HG03108 (cell line): Measurements from ENCODE around the gene GSTK1.

ENCODE experiments used
- ATAC-seq: cut with Tn5 transposase; IDR thresholded peaks from one replicate; pipeline ENCODE4 v1.9.1; 2021; ENCODE audit warnings: moderate library complexity; ENCODE audit not compliant: unreplicated experiment

GSTK1 gene

DNA sequence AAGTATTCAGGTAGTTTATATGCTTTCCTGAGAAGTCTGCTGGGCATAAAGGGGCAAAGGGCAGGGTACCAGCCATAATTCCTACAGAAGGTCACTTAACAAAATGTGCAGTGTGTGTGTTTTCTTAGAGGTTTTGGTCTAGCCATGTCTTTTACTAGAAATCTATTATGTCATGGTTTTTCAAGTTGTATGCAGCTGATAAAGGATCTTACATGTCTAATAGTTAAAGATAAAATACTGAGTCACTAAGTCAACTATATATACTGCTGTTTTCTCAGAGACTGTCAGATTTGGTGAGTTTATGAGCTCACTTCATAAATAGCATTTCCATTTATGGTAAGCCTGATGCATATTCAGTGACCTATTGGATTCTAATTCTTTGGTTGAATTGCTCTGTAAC is 32.6 kb downstream of the GSTK1 start:
- no peak for ATAC-seq

DNA sequence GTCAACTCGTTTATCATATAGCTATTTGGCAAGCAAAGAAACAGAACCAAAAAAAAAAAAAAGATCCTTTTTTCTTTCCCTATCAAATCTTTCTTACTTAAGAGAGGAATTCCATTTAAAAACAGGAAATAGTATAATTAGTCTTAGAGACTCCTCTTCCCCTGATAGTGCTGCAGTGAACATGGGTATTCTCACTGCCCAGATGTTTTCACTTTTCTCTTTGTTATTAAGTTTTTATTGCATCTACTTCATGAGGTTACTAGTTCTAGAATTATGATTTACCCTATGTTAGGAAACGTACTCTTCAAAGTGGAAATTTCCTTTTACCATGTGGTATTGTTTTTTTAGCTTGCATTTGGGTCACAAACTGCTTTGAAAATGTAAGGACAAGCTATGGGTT is 33.4 kb downstream of the GSTK1 start:
- ATAC-seq: no peak

DNA sequence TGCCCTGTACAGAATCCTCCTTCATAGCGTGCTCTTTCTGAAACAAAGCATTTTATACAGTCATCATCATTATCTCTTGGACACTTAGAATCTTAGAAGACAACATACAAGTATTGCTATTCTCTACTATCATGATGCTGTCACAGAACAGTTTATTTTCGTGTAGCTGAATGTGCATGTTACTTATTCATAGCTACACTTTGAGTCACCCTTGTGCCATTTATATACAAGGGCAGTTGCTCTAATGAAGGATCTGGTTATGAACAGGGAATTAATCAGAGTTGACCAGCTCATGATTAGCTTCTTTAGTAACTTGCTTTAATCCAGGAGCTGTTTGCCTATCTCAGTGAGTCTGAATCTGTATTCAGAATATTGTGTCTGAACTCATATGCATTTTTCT is 36.1 kb downstream of the GSTK1 start:
- ATAC-seq: no peak

DNA sequence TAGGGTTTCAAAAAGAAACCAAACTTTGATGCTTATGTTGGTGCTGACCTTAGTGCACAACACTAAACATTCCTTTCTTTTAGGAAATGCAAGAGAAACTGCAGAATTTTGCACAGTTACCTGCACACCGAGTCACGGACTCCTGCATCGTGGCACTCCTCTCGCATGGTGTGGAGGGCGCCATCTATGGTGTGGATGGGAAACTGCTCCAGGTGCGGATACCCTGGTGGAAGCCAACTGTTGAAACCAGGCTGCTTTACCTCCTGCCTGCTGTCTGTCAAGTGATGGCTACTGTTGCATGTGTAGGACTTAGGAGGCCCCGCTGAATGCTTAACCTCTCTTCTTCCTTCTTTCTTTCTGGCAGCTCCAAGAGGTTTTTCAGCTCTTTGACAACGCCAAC is 36.6 kb downstream of the GSTK1 start:
- no peak for ATAC-seq

DNA sequence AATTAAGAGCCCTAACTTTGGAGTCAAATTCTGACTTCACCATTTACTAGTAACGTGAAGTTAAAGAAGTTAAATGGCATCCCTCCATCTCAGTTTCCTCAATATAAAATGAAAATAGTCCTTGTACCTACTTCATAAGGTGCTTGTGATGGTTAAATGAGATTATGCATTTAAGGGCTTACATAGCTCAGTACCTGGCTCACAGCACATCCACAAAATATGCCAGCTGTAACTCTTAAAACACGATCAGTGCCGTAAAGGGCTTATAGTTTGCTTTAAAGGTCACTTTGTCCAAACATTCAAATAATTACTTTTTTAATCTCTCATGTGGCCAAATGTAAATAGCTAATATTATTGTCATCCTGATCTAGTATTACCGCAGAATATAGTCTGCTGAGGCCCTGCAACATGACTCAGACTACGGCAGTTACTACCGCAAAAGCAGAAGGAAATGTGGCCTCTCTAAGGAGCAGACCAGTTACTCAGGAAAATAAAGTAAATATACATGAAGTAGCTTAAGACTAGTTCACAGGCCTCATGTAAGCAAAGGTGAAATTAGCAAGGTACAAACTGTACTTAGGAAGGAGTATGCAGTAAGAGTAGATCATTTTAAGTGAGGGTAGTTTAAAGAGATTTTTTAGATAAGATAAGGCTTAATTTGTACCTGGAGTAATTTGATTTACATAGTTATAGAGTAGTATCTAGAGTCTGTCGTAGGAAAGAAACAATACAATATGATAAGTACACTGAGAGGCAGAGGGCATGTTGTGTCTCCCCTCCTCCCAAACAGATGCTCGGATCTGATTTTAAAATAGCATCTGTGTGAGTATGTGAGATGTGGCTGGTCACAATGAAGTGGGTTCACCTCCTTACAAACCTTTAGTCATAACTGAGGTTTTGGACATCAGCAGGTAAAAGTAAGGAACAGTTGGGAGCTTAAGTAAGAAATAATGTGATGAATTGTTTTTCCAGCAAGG is 38.0 kb downstream of the GSTK1 start:
- ATAC-seq: no peak

DNA sequence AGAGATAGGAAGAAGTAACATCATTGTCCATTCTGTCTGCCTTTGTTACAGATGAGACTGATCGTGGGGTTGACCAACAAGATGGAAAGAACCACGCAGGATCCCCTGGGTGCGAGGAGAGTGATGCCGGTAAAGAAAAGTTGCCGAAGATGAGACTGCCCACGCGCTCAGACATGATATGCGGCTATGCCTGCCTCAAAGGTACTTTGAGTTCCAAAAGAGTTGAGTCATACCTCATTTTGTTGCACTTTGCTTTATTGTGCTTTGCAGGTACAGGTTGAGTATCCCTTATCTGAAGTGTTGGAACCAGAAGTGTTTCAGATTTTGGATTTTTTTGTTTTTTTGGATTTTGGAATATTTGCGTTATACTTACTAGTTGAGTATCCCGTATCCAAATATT is 40.5 kb downstream of the GSTK1 start:
- no peak for ATAC-seq

DNA sequence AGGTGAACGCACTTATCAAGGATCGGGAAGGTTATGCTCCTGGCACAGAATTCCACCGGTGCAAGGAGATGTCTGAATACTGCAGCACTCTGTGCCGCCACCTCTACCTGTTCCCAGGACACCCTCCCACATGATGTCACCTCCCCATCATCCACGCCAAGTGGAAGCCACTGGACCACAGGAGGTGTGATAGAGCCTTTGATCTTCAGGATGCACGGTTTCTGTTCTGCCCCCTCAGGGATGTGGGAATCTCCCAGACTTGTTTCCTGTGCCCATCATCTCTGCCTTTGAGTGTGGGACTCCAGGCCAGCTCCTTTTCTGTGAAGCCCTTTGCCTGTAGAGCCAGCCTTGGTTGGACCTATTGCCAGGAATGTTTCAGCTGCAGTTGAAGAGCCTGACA is 41.7 kb downstream of the GSTK1 start:
- no peak for ATAC-seq

DNA sequence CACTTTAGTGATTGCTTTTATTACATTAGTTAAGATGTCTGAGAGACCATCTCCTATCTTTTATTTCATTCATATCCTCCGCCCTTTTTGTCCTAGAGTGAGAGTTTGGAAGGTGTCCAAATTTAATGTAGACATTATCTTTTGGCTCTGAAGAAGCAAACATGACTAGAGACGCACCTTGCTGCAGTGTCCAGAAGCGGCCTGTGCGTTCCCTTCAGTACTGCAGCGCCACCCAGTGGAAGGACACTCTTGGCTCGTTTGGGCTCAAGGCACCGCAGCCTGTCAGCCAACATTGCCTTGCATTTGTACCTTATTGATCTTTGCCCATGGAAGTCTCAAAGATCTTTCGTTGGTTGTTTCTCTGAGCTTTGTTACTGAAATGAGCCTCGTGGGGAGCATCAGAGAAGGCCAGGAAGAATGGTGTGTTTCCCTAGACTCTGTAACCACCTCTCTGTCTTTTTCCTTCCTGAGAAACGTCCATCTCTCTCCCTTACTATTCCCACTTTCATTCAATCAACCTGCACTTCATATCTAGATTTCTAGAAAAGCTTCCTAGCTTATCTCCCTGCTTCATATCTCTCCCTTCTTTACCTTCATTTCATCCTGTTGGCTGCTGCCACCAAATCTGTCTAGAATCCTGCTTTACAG is 42.3 kb downstream of the GSTK1 start:
- no peak for ATAC-seq

DNA sequence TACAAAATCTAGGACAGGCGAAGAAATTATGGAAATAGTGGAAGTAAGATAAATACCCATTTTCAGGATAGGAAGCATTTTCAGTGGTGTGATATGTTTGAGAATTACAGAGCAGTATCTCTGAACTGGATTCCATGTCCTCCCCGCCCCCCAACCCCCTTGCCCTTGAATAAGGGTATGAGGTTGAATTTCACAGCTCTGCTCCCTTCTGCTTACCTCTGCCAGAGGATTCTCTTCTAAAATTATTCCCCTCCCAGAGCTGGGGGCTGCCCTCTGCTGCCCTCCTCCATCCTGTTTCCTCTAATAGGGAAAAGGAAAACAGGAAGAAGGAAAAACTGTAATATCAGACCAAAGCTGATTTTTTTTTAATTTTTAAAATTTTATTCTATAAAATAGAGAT is 45.4 kb downstream of the GSTK1 start:
- ATAC-seq: no peak

DNA sequence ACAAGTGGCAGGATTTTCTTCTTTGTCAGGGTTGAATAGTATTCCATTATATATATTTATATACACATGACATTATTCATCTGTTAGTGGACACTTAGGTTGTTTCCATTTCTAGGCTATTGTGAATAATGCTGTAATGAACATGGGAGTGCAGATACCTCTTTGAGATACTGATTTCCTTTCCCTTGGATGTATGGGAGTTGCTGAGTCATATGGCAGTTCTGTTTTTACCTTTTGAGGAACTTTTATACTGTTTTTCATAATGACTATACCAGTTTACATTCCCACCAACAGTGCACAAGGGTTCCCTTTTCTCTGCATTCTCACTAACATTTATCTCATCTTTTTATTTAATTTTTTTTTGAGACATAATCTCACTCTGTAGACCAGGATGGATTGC is 50.9 kb downstream of the GSTK1 start:
- no peak for ATAC-seq

DNA sequence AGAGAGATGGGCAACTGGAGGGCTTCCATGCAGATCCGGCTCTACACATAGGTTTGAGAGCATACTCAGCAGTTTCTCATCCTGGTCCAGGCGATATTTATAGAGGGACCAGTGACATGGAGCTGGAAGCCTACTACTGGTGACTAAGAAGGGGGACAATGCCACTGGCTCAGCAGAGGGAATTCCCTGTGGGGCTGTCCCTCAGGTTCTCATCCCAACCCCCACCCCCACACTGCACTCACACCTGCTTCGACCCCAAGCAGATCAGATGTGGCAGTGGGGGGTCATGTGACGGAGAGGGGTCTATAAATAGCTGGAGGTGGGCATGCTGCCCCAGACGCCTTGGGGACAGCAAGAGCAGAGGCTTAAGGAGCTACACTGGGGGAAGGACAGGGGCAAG is 52.5 kb downstream of the GSTK1 start, which contains the start of gene CLCN1:
Gene CLCN1, plus strand, starts transcription at position 336 of the 400 bp plus-strand sequence. CDS start 102 bp downstream, outside the sequence.
- no peak for ATAC-seq

DNA sequence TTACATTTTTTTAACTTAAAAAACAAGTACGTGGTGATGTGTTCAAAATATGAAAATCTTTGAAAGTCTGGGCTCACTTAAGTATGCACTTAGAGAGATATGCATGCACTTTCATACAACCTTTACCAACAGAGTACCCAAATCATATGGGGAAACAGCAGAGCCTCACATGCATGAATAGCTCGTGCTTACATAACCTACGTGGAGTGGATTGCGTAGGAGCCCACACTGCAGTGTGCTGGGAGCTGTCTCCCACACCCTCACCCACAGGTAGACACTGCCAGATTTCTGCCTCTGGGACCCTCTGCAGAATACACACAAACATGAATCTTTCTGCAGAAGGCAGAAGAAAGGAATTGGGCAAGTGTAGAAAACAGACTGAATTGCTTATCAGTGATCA is 53.3 kb downstream of the GSTK1 start:
- no peak for ATAC-seq

DNA sequence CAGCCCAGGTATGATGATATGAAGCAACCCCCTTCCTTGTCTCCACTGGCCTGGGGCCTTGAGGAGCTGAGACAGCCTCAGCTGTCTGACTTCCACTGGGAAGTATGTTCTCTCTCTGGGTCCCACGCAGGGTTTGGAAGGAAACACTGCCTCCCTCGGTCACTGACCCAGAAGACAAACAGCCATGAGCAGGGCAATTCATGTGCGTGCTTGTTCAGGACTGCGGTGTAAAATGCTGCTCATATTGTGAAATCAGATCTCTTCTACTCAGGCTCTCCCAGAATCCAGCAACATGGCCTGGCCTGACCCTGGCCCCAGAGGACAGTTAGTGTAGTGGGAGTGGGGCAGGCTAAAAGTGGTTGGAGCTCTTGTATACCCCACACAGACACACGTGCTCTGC is 55.4 kb downstream of the GSTK1 start:
- ATAC-seq: no peak
